HG03175 (cell line): ENCODE measurements around the gene GRB10.
"Not testable (repeated sequence)": the region's sequence is repeated elsewhere in the genome, so short reads cannot be mapped to it uniquely, and the experiment has no call there.

Source experiments
- ATAC-seq: cut with Tn5 transposase; IDR thresholded peaks from one replicate; pipeline ENCODE4 v1.9.1; 2021; ENCODE audit warnings: mild to moderate bottlenecking, moderate library complexity; ENCODE audit not compliant: unreplicated experiment

Gene GRB10

DNA sequence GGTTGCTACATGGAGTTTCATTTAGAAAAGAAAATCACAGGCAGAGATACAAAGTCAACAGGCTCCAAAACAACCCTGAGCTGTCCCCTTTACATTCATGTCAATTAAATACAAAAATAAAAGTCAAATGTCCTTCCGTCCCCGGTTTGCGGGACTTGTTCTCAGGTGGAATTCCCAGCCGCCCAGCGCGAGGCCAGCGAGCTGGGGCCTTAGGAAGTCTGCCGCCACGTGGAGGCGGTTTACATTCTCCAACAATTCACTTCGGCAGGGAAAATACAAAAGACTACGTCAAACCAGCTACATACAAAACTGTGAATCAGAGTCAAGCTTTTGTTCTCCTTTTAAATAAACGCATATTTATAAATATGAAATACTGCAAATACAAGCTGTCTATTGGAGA lies 192.2 kb downstream of the GRB10 start:
- ATAC-seq: no peak

DNA sequence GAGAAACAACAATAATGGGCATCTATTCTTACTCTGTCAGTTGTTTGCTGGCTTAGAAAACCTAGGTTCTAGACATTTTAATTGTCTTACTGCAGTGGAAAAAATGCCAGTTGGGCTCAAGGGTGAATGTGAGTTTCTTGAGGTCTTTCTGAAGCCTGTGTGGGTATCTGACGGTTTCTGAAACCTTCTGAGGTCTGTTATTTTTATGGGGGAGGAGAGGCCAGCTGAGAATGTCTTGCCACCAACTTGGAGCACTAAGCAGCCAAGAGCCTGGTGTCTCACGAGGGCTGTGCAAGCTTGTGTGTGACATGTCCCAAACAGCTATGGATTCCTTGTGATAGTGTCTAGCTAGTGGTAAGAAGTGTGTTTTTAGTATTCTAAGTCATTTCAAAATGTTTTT lies 193.3 kb downstream of the GRB10 start:
- ATAC-seq: no peak

DNA sequence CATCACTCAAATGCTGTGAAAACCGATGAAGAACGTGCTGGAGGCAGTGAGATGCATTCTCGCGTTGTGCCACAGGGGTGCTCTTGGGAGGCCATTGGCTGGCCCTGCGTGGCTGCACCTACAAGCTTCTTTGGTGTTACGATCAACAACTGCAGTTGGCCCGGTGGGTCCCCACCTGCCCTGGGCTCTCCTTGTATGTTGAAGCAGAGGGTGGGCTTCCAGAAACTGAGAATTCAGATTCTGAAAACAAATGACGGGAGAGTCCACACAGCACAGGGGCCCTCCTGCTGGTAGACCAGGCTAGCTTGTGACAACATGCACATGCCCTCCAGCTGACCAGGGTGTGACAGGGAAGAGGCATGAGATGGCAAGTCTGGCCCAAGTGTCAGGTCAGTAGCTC lies 193.8 kb downstream of the GRB10 start:
- ATAC-seq: no peak

DNA sequence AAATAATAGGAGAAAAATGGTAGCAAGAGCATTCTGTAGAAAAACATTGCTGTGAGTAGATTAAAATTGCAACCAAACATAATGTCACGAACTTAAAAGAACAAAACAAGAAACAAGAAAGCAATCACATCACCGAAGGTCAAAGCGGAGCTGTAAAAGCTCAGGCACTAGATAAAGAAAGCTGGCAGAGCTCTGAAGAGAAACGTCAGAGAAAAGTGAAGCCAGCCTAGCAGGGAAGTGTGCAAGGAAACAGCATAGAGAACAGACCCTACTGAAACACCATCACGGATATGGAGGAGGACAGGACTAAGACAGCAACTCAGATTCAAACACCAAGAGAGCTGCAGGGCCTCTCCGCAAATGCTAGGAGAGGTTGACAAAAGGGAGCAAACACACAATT lies 195.0 kb downstream of the GRB10 start:
- no peak for ATAC-seq

DNA sequence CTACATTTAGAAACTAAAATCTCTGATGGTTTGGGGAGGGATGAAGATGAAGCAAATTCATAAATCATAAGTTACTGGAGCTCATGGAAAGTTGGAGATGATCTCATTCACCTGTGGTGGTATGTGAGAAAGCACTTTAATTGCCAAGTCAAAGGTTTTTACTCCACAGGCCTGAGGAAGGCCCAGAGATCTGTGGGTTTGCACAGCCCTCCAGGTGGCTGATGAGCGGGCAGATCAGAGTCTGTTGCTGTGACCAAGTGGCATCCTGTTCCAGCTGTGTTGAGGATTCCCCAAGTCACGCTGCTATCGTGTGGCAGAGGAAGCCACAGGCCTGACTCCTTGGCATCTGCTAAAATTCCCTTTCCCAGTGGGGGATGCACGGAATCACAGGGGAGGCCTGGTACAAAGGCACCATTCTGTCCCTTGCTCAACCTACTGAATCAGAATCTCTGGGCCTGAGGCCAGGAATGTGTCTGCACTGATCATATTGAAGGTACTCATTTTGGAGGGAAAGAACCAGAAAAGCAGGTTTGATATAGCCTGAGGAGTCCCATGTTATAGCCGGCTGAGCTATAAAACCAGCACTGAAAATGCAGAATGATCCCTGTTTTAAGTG lies 197.8 kb downstream of the GRB10 start:
- ATAC-seq: no peak

DNA sequence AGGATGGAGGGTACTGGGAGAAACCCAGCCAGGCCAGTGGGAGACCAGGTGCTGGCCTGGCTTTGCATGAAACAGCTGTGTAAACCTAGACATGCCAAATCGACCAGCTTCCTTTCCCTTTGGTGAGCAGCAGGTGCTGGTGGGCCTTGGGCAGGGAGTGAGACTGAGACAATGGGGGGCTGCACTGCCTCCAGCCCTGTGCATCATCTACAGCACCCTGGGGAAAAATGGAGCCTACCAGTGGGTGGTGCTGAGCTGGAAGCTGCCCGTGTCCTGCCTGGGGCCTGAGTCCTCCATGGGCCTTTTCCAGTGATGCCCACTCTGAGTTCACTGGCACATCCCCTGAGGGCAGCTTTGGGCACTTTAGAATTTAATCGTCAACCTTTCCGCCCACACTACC lies 198.3 kb downstream of the GRB10 start:
- no peak for ATAC-seq

DNA sequence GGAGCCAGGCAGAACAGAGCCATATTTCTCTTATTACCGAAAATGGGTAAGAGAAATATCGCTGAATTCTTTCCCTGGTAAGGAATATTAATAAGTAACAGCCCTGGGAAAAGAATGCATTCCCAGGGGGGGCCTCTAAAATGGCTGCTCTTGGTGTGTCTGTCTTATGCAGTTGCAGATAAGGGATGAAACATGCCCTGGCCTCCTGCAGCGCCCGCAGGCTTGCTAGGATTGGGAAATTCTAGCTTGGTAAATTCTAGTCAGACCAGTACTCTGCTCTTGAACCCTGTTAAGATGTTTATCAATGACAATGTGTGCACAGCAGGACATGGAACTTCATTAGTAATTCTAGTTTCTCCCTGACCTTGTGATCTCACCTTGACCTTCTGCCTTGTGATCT lies 199.4 kb downstream of the GRB10 start:
- ATAC-seq: not testable (repeated sequence)

DNA sequence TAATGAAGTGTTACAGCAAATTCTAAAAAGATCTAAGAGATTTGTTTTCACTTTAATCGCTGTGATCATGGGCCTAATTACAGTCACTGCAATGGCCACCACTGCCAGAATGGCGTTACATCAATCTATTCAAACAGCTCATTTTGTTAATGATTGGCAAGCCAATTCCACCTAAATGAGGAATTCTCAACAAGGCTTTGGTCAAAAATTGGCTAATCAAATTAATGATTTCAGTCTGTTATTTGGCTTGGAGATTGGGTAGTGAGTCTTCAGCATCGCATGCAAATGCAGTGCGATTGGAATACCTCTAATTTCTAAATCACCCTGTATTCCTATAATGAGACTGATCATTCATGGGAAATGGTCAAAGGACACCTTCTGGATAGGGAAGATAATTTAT lies 200.4 kb downstream of the GRB10 start:
- ATAC-seq: not testable (repeated sequence)

DNA sequence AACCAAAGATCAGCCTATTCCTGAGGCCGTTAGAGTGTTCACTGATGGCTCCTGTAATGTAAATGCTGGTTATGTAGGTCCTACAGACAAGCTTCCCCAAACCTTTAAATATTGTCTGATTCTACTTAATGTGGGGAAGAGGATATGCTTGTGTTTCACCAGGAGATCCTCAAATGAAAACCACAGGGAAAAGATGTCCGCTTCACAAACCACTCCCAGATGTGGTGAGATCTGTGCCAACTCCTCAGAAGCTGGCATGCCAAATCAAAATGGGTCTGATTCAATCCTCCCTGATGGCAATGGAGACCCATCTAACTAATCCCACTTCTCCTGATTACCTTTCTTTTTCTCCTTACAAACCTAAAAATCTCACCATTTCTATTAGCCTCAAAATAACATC lies 202.0 kb downstream of the GRB10 start:
- not testable (repeated sequence) for ATAC-seq

DNA sequence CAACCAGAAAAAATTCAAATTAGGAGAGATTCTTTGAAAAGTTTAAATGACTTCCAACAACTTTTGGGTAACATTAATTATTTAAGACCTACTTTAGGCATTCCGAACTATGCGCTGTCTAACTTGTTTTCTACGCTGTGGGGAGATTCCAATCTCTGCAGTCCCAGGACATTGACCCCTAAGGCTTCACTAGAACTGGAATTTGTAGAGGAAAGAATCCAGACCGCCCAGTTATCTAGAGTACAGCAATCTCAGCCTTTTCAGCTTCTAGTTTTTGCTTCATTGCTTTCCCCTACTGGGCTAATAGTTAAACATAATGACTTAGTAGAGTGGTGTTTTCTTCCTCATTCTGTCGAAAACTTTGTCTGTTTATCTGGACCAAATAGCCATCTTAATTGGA lies 202.6 kb downstream of the GRB10 start:
- ATAC-seq: no peak

DNA sequence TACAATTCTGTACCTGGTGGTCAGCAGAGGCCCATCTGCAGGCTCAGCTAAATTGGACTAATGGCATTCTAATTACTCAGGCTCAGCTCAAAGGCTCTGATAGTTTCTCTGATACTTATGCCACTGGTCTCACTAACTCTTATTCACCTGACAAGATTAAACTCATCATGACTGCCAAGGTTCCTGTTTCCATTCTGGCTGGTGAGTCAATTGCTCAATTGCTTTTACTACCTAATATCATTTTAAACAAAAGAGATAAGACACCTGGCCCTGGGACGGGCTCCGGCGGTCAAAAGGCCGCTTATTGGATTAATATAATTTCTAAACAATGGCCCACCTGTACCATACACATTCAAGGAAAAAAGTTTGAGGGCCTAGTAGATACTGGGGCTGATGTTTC lies 204.6 kb downstream of the GRB10 start:
- ATAC-seq: not testable (repeated sequence)

DNA sequence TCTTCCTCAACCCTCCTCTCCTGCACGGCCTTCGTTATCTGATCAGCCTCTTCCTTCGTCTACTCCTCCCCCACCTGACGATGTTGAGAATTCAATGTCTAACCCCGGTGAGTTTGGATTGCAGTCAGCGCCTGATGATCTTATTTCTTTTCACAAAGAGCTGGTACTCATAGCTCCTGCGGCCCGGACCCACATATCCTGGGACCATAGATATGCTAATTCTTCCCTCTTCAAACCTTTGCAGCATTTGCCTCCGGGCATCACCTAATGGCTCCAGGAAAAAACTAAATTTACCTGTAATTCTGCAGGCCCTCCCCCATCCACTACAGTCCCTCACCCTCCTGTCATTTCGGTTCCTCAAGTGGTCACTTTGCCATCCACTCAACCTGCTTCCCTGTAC lies 205.1 kb downstream of the GRB10 start:
- ATAC-seq: no peak

DNA sequence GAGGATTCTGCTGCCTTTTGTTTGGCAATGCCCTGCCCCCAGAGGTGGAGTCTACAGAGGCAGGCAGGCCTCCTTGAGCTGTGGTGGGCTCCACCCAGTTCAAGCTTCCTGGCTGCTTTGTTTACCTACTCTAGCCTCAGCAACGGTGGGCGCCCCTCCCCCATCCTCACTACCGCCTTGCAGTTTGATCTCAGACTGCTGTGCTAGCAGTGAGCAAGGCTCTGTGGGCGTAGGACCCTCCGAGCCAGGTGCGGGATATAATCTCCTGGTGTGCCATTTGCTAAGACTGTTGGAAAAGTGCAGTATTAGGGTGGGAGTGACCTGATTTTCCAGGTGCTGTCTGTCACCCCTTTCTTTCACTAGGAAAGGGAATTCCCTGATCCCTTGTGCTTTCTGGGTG lies 206.3 kb downstream of the GRB10 start:
- ATAC-seq: not testable (repeated sequence)

DNA sequence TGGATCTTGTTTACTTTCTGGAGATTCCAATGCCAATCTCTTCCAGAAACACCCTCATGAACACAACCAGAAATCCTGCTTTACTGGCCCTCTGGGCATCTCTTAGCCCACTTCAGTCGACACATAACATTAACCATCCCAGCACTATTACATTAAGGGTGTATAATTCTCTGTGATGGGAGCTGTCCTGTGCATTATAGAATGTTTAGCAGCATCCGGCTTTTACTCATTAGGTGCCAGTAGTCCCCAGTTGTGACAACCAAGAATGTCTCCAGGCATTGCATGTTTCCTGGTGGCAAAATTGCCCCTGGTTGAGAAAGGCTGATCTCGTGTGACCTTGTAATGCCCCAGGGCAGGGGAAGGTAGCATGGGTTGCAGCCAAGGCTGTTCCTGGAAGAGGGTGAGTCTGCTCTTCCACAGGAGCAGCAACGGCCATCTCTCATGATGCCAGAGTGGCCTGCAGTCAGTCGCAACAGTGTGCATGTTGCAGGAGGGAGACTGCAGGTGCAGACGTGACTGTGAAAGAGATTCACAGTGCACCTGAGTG lies 214.9 kb downstream of the GRB10 start:
- no peak for ATAC-seq

DNA sequence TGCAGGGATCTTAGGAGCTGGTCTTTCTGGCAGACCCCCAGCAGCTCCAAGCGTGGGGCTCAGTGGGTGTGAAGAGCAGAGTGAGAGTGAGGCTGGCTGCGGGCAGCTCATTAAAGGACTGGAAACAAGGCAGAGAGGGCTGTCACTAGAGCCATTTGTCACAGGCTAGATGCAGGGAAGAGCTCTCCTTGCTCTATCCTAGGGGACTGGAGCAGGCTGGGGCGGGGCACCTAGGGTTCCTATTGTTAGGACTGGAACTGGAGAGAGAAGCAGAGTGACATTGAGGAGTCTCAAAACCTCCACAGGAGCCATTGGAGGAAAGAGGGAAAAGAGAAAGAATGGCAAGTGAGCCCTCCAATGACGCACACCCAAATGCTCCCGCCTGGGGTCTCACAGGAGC lies 216.7 kb downstream of the GRB10 start:
- ATAC-seq: no peak

DNA sequence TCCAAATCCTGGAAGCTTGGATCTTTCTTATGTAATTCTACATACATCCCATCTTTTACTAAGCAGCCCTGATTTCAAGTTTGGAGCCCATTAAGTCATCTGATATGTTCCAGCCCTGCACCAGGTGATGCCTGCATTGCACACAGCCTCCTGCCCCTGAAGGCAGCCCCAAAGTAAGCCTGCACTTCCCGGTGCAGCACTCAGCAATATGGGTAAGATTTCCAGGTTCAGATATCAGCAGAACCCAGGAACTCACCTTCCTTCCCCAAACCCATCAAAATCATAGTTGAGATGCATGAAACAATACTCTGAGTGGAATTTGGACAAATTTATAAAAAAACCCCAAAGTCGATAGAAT lies 217.2 kb downstream of the GRB10 start:
- no peak for ATAC-seq

DNA sequence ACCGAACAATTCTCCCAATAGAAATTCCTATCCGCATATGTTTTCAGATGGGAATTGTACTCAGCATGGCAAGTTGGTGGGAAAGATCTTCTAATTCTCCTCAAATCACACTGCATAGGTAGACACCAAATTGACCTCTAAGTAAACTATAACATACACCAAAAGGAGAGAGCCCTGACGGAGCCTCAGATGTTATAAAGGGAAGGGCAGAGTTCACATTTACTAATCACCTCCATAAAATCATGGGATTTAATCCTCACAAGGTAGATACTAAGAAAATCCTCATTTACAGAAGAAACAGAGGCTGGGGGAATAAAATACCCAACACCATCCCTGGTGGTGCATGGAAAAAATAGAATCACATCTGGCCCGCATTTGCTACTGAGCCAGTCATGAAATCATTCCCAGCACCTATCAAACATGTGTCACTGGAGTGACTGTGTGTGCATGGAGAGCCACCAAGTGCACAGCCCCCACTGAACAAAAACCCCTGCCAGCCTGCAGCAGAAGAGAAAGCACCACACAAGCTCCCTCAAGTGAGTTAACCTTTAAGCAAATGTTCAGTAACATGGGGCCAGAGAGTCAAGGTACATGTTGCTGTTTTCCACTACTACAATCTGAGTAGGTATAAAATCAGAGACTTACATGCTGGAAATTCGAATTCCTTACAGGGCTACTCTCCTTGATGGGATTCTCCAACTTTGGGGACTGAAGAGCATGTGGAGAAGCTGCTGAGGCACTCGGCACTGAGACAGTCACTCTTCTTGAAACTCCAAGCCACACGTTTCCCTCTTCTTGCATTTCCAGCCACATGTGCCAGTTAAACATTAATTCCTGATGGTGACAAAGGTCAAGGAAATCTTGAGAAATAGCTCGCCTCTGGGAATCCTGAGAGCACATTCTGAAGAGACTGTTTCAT lies 217.8 kb downstream of the GRB10 start, which contains the start of gene DDC:
Gene DDC, minus strand, starts transcription at position 766 of the 919 bp plus-strand sequence. CDS start 21,320 bp downstream, outside the sequence.
- no peak for ATAC-seq

DNA sequence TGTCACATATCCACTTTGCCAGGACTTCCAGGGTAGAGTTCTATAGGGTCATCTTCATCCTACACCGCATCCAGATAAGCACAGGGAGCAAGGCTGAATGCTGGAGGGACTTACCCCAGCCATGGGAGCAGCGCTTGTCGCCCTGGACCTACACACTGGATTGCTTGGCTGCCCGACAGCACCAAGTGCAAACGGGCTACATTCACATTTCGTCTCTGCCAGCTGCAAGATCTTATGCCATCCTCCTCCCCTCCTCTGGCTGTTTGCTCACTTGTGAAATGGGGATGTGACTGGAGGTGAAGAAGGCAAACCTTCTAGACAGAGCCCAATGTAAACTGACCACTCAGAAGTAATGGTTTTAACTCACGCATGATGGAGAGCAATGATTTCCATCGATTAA lies 218.5 kb downstream of the GRB10 start:
- ATAC-seq: no peak

DNA sequence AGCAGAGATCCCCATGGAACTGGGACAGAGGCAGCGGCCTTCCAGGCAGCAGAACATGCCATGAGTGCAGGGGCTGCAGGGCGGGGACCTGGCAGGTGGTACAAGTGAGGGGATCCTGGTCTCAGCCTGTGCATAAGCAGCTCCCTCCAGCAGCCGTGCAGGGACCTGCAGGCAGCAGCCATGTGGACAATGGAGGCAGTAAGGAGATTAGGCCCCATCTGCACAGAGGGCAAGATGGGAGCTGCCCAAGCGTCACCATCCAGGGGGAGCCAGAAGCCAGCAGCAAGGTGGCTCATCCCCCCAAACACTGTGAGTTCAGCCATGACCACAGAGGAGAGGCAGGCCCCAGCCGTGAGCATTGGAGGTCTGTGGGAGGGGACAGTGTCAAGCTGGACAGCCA lies 220.6 kb downstream of the GRB10 start:
- ATAC-seq: no peak

DNA sequence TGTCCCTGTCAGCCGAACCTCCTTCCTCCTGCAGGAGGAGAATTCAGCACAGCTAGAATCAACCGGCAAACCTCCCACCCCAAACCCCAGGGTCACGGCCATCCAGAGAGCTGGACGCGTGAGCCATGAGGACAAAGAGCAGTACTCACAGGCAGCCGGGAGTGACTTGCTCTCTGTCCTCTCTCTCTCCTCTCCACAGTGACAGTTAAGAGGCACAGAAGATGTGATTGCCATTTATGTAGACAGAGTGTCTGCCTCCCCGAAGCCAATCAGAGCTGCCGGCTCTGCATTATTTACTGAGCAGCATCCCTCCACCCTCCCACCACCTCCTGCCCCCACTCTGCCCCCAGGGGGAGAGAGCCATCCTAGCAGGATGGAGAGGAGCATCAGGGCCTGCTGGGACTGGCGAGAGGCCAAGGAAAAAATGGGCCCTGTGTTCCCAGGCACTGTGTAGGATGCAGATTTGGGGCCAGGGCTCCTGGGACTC lies 221.8 kb downstream of the GRB10 start:
- ATAC-seq: no peak

DNA sequence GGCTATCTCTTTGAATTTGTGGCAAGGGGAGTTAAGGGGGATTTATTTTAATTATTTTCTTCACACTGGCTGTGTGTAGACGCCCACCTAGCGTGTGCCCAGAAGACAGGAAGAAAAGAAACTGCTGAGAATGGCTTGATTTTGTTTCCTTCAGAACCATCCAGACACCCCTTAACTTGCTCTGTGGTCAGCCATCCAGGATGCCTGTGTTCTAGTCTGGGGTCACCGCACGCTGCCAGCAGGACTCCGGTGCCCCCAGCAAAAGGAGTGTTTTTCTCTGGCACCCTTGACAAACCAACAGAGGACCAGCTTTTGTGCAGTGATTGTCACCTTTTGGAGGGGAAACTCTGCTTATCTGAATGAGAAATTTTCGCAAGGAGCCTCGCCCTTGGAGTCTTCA lies 222.8 kb downstream of the GRB10 start:
- ATAC-seq: no peak
